GM21717 (cell line): ENCODE results near the gene ARHGEF4.

Experiments
- ATAC-seq: cut with Tn5 transposase; IDR thresholded peaks from one replicate; pipeline ENCODE4 v1.9.1; 2021; ENCODE audit warnings: mild to moderate bottlenecking, moderate library complexity; ENCODE audit not compliant: unreplicated experiment

Gene ARHGEF4

DNA sequence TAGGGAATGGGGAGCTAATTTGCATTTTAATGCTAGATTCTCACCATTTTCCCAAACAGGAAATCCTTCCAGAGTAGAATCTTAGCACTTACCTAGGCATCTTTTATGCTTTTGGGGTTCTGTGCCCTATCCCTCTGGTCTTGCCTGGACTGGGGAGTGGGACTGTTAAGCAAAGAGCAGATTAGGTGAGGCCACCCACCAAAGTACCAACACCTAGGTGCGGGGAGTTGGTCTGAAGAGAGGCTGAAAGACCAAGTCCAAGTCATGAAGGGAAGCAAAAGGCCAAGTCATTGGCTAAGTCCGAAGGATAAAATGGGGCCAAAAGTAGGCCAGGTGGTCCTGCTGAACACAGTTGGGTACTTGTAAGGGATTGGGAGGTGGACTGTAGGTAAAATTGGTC lies 169.8 kb downstream of the ARHGEF4 start:
- no peak for ATAC-seq

DNA sequence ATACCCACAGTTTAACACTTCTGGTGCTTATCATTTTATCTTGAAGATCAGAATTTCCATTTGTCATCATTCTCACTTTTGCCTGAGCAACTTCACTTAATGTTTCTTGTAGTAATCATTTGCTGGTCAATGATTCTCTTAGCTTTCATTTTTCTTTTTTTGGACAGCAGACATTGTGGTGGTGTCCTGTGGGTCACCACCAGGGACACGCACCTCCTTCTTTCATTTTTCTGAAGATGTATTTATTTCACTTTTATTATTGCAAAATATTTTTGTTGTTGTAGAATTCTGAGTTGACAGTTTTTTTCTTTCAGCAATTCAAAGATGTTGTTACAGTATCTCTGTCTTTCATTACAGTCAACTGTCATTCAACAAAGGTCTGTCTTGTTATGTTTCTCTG lies 172.3 kb downstream of the ARHGEF4 start:
- no peak for ATAC-seq

- no peak for ATAC-seq
Measured at GRCh38 chr2:131009713-131010475, 173.2 kb downstream of the ARHGEF4 start.

GRCh38 chr2:131010566-131010965 lies 173.9 kb downstream of the ARHGEF4 start:
- ATAC-seq = no peak

- ATAC-seq = no peak
Measured at GRCh38 chr2:131011486-131011885, 174.8 kb downstream of the ARHGEF4 start.

GRCh38 chr2:131014141-131014540 lies 177.4 kb downstream of the ARHGEF4 start:
- ATAC-seq = no peak

DNA sequence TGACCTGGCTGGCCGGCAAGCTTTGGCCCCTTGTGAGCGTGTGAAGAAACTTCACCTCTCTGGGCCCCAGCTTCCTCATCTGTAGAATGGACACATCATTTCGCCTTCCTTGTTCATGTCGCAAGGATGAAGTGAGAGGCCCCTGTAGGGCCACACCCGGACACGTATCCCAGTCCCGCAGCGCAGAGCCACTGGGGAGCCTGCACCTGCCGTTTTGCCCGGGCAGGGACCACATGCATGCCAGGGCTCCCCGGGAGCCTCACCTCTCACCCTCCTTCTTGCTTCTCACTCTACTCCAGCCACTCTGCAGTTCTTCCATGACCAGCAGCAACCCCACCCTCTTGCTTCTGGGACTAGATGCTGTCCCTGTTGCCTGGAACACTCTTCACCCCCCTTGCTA lies 179.1 kb downstream of the ARHGEF4 start:
- ATAC-seq = no peak

DNA sequence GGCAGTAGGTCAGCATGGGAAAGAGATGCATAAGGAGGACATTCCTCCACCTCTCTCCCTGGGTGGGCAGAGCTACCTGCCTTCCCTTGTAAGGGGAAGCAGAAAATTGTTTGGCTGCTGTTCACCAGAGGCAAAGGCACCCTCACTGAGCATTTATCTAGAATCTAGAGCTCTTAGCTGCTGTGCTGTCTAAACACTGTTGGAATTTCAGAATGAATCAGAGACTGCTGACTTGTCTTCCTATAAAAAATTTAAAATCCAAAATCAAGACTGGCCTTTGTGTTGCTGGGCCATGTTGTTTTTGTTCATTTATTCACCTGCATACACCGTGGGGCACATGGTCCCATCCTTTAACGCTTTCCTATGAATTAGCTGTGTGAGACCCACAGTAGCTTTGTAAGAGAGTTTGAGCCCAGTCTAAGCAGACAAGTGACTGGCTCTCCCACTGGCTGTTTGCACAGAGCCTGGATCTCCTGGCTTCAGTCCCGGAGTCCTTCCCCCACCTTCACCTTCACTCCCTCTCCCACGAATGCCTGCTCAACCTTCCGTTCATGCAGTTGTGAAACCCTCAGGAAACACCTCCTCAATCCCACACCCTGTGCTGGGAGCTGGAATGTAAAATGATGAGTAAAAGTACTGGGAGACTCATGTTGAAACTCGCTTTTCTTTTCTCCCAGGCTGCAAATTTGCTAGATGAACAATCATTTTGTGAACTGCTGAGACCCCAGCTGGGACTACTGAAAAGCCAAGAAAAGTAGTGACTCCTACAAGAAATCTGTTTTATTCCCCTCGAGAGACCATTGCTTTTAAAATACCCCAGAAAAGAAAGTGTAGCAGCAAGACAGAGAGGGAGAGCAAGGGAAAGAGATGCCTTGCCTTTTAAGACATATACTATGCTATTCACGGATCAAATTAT lies 180.4 kb downstream of the ARHGEF4 start:
- no peak for ATAC-seq

- ATAC-seq = no peak
Measured at GRCh38 chr2:131022731-131023130, 186.0 kb downstream of the ARHGEF4 start.

GRCh38 chr2:131023758-131024157 lies 187.0 kb downstream of the ARHGEF4 start:
- no peak for ATAC-seq

- no peak for ATAC-seq
Measured at GRCh38 chr2:131026919-131027318, 190.2 kb downstream of the ARHGEF4 start.

DNA sequence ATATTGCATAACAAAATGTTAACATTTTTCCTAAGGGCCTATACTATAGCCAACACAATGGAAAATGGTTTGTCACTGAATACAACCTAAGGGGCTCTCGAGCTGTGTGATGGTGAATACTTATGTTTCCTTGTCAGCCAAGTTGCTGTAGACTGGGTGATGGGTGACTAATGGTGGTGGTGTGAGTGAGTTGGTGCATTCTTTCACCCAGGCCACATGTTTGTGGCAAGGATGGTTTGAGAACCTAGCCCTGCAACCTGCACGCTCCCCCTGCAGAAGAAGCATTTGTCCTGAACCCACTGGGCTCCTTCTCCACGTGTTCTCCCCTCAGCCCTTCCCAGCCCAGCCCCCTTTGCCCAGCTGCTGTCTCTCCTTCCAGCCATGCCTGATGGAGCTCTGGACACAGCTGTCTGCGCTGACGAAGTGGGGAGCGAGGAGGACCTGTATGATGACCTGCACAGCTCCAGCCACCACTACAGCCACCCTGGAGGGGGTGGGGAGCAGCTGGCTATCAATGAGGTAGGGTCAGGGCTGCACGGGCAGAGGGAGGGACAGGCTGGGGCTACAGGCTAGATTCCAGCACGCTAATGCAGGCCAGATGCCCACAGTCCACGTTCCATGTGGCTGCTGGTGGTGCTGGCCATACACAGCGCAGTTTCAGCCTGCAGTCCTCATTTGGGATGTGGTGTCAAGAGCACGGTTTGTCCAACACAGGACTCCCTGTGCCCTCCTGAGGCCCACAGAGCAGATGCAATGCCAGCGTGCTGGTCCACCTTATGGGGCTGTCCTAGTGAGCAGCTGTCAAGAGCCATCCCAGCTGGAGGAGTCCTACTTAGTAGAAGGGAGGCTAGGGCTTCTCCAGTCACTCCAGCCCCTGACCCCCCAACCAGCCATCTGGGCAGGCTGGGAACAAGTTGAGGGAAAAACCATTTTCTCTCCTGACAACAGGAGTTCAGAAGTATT lies 191.1 kb downstream of the ARHGEF4 start:
- ATAC-seq = no peak

GRCh38 chr2:131029812-131030211 lies 193.1 kb downstream of the ARHGEF4 start:
- ATAC-seq = no peak

DNA sequence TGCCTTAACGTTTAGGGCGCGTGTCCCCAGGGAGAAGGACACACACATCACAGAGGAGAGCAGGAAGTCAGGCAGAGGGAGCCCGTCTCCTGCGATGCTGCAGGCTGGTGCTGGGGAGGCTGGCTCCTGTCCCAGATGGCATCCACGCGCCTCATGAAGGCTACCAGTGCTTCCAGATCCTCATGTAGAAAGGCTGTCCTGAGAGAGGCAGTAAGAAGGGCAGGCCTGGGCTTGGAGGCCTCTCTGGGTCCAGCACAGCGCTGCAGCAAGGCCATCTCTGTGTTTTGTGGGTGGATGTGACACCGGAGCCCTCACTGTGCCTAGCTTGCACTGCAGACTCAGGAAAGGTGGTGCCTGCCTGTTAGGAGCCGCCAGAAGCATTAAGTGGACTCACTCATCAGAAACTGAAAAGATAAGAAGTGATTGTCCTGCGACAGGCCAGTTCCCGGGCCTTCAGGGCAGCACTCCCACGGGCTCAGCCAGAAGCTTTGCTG lies 193.8 kb downstream of the ARHGEF4 start:
- no peak for ATAC-seq

DNA sequence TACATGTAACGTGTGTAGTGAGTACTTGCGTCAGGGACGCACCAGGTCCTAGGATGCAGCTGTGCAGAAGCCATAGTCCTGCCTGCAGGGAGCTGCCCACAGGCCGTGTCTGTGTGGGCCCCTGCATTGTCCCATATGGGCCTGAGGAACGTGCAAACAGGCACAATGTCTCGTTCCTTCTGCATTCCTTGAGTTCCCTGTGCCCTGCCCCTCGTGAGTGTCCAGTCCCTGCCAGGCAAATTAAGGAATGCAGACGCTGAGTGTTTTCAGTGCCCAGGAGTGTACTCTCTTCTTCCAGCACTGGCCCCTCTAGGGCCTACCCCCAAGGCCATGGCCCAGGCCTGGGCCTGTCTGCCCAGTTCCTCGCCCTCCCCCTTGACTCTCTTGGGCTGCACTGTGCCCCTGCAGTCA lies 194.7 kb downstream of the ARHGEF4 start:
- ATAC-seq = no peak

GRCh38 chr2:131031875-131032274 lies 195.2 kb downstream of the ARHGEF4 start:
- no peak for ATAC-seq

DNA sequence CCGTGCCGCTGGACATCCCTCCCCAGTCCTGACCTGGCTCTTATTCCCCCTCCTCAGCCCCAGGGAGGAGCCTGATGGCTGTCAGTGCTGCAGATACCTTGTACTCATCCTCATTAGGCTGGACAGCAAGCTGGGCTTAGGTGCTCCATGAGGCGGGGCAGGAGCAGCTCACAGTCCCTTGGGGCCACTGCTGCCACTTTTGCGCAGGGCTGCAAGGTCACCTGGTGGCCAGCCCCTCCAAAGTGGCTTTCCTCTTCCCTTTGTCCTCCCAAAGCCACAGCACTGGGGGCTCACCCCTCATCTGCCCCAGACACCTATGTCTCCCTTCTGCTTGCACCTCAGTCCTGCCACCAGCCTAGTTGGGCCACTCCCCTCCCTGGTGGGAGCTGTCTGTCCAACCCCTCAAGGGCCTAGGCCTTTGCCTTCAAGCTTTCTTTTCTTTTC lies 195.7 kb downstream of the ARHGEF4 start:
- ATAC-seq = no peak

- ATAC-seq = no peak
Measured at GRCh38 chr2:131033786-131034121, 197.0 kb downstream of the ARHGEF4 start.

DNA sequence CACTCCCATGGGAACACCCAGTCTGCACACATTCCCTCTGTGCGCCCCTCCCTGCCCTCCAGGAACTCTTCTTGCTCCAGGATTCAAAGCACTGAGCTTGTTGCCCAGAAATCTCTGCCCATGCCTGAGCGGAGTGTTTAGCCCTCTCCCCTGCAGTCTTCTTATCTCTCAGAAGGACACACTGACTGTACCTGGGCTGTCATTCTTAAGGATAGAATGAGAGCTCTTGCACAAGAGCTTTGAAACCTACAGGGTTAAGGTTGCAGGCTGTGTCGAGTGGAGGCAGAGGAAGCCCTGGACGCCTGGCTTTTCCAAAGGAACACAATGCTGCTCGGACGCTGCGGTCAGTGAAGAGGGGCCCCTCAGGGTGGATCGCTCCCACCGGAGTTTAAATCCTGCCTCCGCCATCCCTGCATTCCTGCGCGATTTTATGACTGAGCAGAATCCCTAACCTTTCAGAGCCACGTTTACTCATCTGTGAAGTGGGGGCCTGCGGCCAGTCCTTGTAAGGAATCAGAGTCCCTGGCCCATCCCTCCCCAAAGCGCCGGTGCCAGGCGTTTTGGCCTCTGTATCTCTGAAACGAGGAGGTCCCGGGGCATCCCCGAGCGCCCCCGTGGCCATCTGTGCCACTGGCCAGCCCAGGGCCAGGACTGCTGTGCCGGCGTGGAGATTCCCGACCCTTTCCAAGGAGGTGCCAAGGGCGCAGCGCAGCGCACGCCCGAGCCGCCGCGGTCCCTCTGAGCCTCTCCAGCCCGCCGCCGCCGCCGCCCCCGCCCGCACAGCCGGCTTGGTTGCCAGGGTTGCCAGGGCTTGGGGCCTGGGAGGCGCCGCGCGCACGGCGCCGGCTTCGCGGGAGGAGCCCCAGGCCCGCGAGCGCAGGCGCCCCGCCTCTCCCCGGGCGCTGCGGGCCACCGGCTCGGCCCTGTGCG lies 197.7 kb downstream of the ARHGEF4 start:
- no peak for ATAC-seq
